ENCODE measurements around the gene STRA6.

STRA6 gene

GRCh38 chr15:74207652-74208440 lies 5.3 kb upstream of the STRA6 start:
- DNase-seq = no peak

- DNase-seq = no peak
Observed at GRCh38 chr15:74206801-74207281, 4.3 kb upstream of the STRA6 start.

GRCh38 chr15:74205582-74205947 lies 3.0 kb upstream of the STRA6 start:
- DNase-seq = no peak

- no peak for DNase-seq
Observed at GRCh38 chr15:74203914-74204431, 1.4 kb upstream of the STRA6 start.

- no peak for DNase-seq
Observed at GRCh38 chr15:74201710-74202420, 722 bp downstream of the STRA6 start.

GRCh38 chr15:74200871-74201419 lies 1.6 kb downstream of the STRA6 start:
- DNase-seq = no peak

- no peak for DNase-seq
Observed at GRCh38 chr15:74200412-74200815, 2.2 kb downstream of the STRA6 start.

GRCh38 chr15:74199297-74199652 lies 3.3 kb downstream of the STRA6 start:
- no peak for DNase-seq

GRCh38 chr15:74197176-74197965 lies 5.2 kb downstream of the STRA6 start:
- DNase-seq = no peak

GRCh38 chr15:74196175-74196574 lies 6.4 kb downstream of the STRA6 start:
- DNase-seq = no peak

GRCh38 chr15:74194572-74195559 lies 7.7 kb downstream of the STRA6 start:
- no peak for DNase-seq

- DNase-seq = no peak
Observed at GRCh38 chr15:74193905-74194304, 8.7 kb downstream of the STRA6 start.

- no peak for DNase-seq
Observed at GRCh38 chr15:74193299-74193718, 9.3 kb downstream of the STRA6 start.

GRCh38 chr15:74192751-74193150 lies 9.8 kb downstream of the STRA6 start:
- no peak for DNase-seq

- no peak for DNase-seq
Observed at GRCh38 chr15:74191798-74192197, 10.8 kb downstream of the STRA6 start.

- no peak for DNase-seq
Observed at GRCh38 chr15:74188216-74188615, 14.4 kb downstream of the STRA6 start.

GRCh38 chr15:74185710-74186348 lies 16.8 kb downstream of the STRA6 start:
- DNase-seq = no peak

GRCh38 chr15:74184582-74185091 lies 17.9 kb downstream of the STRA6 start:
- DNase-seq = no peak

GRCh38 chr15:74182131-74182530 lies 20.5 kb downstream of the STRA6 start:
- DNase-seq = no peak

- no peak for DNase-seq
Observed at GRCh38 chr15:74180881-74181602, 21.5 kb downstream of the STRA6 start.

Data from GDM1 (cell line).